HCT116 (cell line): ENCODE measurements around the gene ARHGAP23. TPM values are rescaled to one million over a fixed set of nuclear protein-coding genes. Genes with fewer than 3 reads are reported as not detected.

Source experiments
- ATAC-seq: fragments of 200-7000 bp; cut with Tn5 transposase; 2 replicates; pipeline ENCODE4 v1.9.1; 2020; ENCODE audit warnings: mild to moderate bottlenecking, moderate library complexity
- BruUV-seq: library from RNA; stranded (reverse); fragments of 400-500 nt; replicated peaks from 2 replicates; lab custom pipeline; 2021; lab: Mats Ljungman, UMichigan
- CTCF ChIA-PET: fragments of 300-600 bp; sonication (Branson Sonifier 250); formaldehyde crosslinking; loops from one replicate; lab custom pipeline; 2021; ENCODE audit warnings: antibody characterized with exemption; lab: Charles Lee
- POLR2A ChIA-PET: fragments of 300-600, 350-600 bp; sonication (Branson Sonifier 250); formaldehyde crosslinking; loops from one replicate; lab custom pipeline; 2021; ENCODE audit warnings: antibody characterized with exemption; lab: Charles Lee
- RAD21 ChIA-PET, 2 experiments: fragments of 300-600 bp; sonication (Branson Sonifier 250); formaldehyde crosslinking; loops; one replicate each; lab custom pipeline; 2023; ENCODE audit warnings: low total read pairs in 2 of 2; ENCODE audit not compliant: uncharacterized antibody in 2 of 2, unreplicated experiment in 2 of 2, low non-redundant PET in 1 of 2; lab: Charles Lee
- DNase-seq: peaks from one replicate; pipeline ENCODE4 v3.0.0-alpha.2; 2010; ENCODE audit warnings: low read depth, low spot score
- H2AFZ ChIP-seq: fragments of 200-600 bp; shearing (Covaris generic), sonication (generic); 2 replicates; pipeline ENCODE4 v1.6.1; 2017; ENCODE audit warnings: low read depth, mixed run types, mixed read lengths, antibody characterized with exemption, low read length; ENCODE audit not compliant: poor library complexity, severe bottlenecking
- H3K27ac ChIP-seq: 2 replicates; pipeline ENCODE4 v1.5.1; 2012; ENCODE audit warnings: low read depth, low read length
- H3K27me3 ChIP-seq: fragments of 200-600 bp; sonication (generic); 2 replicates; pipeline ENCODE4 v1.6.1; 2016; ENCODE audit warnings: mixed run types, low read length, mixed read lengths; ENCODE audit not compliant: insufficient read depth
- H3K36me3 ChIP-seq, 2 experiments: fragments of 200-500 bp in 1 of 2; fragments of 200-600 bp in 1 of 2; sonication (Bioruptor generic) in 1 of 2; sonication (generic) in 1 of 2; 2 replicates each; pipeline versions ENCODE4 v1.5.1 to v1.6.1; 2014 to 2016; ENCODE audit warnings: low read length in 2 of 2, inconsistent platforms in 1 of 2, mixed read lengths in 1 of 2, mixed run types in 1 of 2; ENCODE audit not compliant: insufficient read depth in 2 of 2, control insufficient read depth in 1 of 2
- H3K4me1 ChIP-seq, 2 experiments: fragments of 200-600 bp in 1 of 2; sonication (generic) in 1 of 2; 2 replicates each; pipeline versions ENCODE4 v1.5.1 to v1.6.1; 2012 to 2017; ENCODE audit warnings: low read length in 2 of 2, inconsistent platforms in 1 of 2, mild to moderate bottlenecking in 1 of 2, mixed read lengths in 1 of 2, mixed run types in 1 of 2, moderate library complexity in 1 of 2; ENCODE audit not compliant: insufficient read depth in 2 of 2, control insufficient read depth in 1 of 2
- H3K4me2 ChIP-seq: fragments of 200-600 bp; sonication (generic); 2 replicates; pipeline ENCODE4 v1.6.1; 2017; ENCODE audit warnings: mixed run types, low read length, mixed read lengths
- H3K4me3 ChIP-seq, 2 experiments: fragments of 200-600 bp in 1 of 2; sonication (generic) in 1 of 2; replicated peaks in 1 of 2; 2 replicates each; pipeline ENCODE4 v1.5.1; 2011 to 2016; ENCODE audit warnings: low read length in 2 of 2, control low read depth in 1 of 2, low read depth in 1 of 2, mild to moderate bottlenecking in 1 of 2, mixed read lengths in 1 of 2, mixed run types in 1 of 2
- H3K79me2 ChIP-seq: fragments of 200-600 bp; sonication (generic); 2 replicates; pipeline ENCODE4 v1.6.1; 2017; ENCODE audit warnings: mild to moderate bottlenecking, mixed run types, low read length, moderate library complexity, mixed read lengths; ENCODE audit not compliant: insufficient read depth
- H3K9ac ChIP-seq: fragments of 200-600 bp; sonication (generic); 2 replicates; pipeline ENCODE4 v1.6.1; 2016; ENCODE audit warnings: low read length, mixed read lengths
- H3K9me2 ChIP-seq: fragments of 200-600 bp; sonication (generic), shearing (Covaris generic); 2 replicates; pipeline ENCODE4 v1.6.1; 2017; ENCODE audit warnings: mixed run types, mild to moderate bottlenecking, moderate library complexity; ENCODE audit not compliant: insufficient read depth
- H3K9me3 ChIP-seq, 2 experiments: fragments of 200-500 bp in 1 of 2; fragments of 200-600 bp in 1 of 2; sonication (Bioruptor generic) in 1 of 2; sonication (generic) in 1 of 2; 2 replicates each; pipeline ENCODE4 v1.6.1; 2014 to 2017; ENCODE audit warnings: low read length in 2 of 2, mixed read lengths in 2 of 2, inconsistent platforms in 1 of 2, low read depth in 1 of 2, mild to moderate bottlenecking in 1 of 2, mixed run types in 1 of 2, moderate library complexity in 1 of 2; ENCODE audit not compliant: control insufficient read depth in 1 of 2, insufficient read depth in 1 of 2
- H4K20me1 ChIP-seq: fragments of 200-600 bp; sonication (generic), shearing (Covaris generic); 2 replicates; pipeline ENCODE4 v1.6.1; 2017; ENCODE audit warnings: mixed run types, mild to moderate bottlenecking, moderate library complexity; ENCODE audit not compliant: insufficient read depth
- EZH2 ChIP-seq: fragments of 200-600 bp; sonication (generic); IDR thresholded peaks from 2 replicates; pipeline ENCODE4 v1.6.1; 2017; ENCODE audit warnings: antibody characterized with exemption, mixed run types
- POLR2AphosphoS5 ChIP-seq: IDR thresholded peaks from 2 replicates; pipeline ENCODE4 v1.6.1; 2011; ENCODE audit warnings: mild to moderate bottlenecking, low read depth, low read length, moderate library complexity
- RAD21 ChIP-seq: IDR thresholded peaks from 2 replicates; pipeline ENCODE4 v1.6.1; 2012; ENCODE audit warnings: low read depth, mild to moderate bottlenecking
- TCF7L2 ChIP-seq: IDR thresholded peaks from 2 replicates; pipeline ENCODE4 v1.7.0; 2011; ENCODE audit warnings: borderline replicate concordance, inconsistent platforms; ENCODE audit not compliant: insufficient read depth, insufficient read length; ENCODE audit errors: extremely low read depth
- intact Hi-C: fragments of 100-400 bp; cut with micrococcal nuclease; formaldehyde crosslinking; loops from 2 replicates; pipeline ENCODE4 v1.10.0; 2022
- total RNA-seq: library from RNA; stranded (reverse); gene quantifications from one replicate; pipeline ENCODE4 v1.2.1, GENCODE V29; 2021; ENCODE audit not compliant: unreplicated experiment
- TF ChIP-seq, protein P1 (sequence below), 3 experiments: fragments of 200-600 bp in 1 of 3; sonication (generic) in 1 of 3; IDR thresholded peaks in 2 of 3; conservative IDR thresholded peaks in 1 of 3; 2 replicates each; pipeline ENCODE4 v1.5.1; 2012 to 2017; ENCODE audit warnings: low read depth in 2 of 3, low read length in 2 of 3, antibody characterized with exemption in 1 of 3, borderline replicate concordance in 1 of 3, control low read depth in 1 of 3, mild to moderate bottlenecking in 1 of 3, mixed read lengths in 1 of 3, mixed run types in 1 of 3, moderate library complexity in 1 of 3; ENCODE audit not compliant: insufficient read depth in 1 of 3
- TF ChIP-seq, protein P2 (sequence below): IDR thresholded peaks from 2 replicates; pipeline ENCODE4 v1.6.1; 2012

The ARHGAP23 gene
- total RNA-seq, 1 experiment from 2014 or later, result 41.0 TPM

GRCh38 chr17:38557836-38558727 is 129.8 kb downstream of the ARHGAP23 start:
- no TSS peak for BruUV-seq
- Histone ChIP-seq H3K4me2 (peak overlapping the region; percentile 96), H3K79me2 (no peaks in the 10 kb centered on the region), H4K20me1 (no peaks in the 10 kb centered on the region), H3K4me3 (peak overlapping the region; percentile 46 to 61), H3K9ac (peak overlapping the region; percentile 57), H2AFZ (no peak overlapping the region), H3K9me3 (no peaks in the 10 kb centered on the region), H3K9me2 (no peaks in the 10 kb centered on the region), H3K27me3 (no peaks in the 10 kb centered on the region), H3K36me3 (no peaks in the 10 kb centered on the region), H3K27ac (peak overlapping the region; percentile 47), H3K4me1 (peaks cover 21 to 42% of the 10 kb centered on the region in 2 experiments)
- CTCF ChIA-PET, result interaction anchor here (0.8 to 4.8 kb wide), 30 partner anchors 8 to 208 kb away, joined by 3 to 146 read pairs (median 4); partner anchors contain the start of gene SRCIN1
- ATAC-seq (peak; percentile 90), DNase-seq (peak; percentile 92)
- RAD21 ChIA-PET, result interaction anchor here (0.7 to 2.4 kb wide), 9 partner anchors 21 to 109 kb away, joined by 3 to 21 read pairs (median 7); no protein-coding TSS in a partner anchor
- intact Hi-C loops, result loop anchor here (1.0 to 2.0 kb wide), 2 partner anchors 26 to 109 kb away; no protein-coding TSS in a partner anchor
- POLR2A ChIA-PET, result interaction anchor here (0.5 to 1.7 kb wide), 11 partner anchors 12 to 653 kb away, joined by 3 to 6 read pairs (median 4); partner anchors contain the start of gene RPL19
- TF ChIP-seq, protein P1, sequence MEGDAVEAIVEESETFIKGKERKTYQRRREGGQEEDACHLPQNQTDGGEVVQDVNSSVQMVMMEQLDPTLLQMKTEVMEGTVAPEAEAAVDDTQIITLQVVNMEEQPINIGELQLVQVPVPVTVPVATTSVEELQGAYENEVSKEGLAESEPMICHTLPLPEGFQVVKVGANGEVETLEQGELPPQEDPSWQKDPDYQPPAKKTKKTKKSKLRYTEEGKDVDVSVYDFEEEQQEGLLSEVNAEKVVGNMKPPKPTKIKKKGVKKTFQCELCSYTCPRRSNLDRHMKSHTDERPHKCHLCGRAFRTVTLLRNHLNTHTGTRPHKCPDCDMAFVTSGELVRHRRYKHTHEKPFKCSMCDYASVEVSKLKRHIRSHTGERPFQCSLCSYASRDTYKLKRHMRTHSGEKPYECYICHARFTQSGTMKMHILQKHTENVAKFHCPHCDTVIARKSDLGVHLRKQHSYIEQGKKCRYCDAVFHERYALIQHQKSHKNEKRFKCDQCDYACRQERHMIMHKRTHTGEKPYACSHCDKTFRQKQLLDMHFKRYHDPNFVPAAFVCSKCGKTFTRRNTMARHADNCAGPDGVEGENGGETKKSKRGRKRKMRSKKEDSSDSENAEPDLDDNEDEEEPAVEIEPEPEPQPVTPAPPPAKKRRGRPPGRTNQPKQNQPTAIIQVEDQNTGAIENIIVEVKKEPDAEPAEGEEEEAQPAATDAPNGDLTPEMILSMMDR (IDR thresholded peaks at IDR 0.05 in 2 of 3, conservative IDR thresholded peaks at IDR 0.05 in 1 of 3; ENCODE audit: borderline replicate concordance in 1 of 3, insufficient read depth in 1 of 3, low read depth in 2 of 3, low read length in 2 of 3), result peak; percentile 88 to 97 (median 95)
- peak; percentile 93 for TF ChIP-seq RAD21
- TF ChIP-seq TCF7L2, result peak; percentile 17
- TF ChIP-seq, protein P2, sequence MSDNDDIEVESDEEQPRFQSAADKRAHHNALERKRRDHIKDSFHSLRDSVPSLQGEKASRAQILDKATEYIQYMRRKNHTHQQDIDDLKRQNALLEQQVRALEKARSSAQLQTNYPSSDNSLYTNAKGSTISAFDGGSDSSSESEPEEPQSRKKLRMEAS, result peak; percentile 66
- no peak for TF ChIP-seq EZH2
- TF ChIP-seq POLR2AphosphoS5, result peak; percentile 54; the same call in 1 of the 2 replicates
